ENCODE data around the gene ARHGAP42.

DNA sequence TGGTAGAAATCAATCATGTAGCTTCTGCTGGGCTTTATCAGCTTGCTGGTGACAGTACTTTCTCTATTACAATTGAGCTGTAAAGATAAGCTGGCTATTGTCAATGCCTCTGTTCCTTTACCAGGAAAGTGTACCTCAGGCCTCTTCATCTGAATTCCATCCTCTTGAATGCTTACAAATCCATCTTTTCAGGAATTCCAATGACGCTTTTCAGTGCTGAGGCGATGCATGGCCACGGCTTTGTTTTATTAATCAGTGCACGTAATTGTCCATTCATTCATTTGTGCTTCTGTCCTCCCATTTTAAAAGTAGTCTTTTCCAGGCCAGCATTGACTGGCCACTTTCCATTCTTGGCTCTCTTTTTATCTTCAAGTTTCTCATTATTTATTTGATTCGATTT, 240.5 kb downstream of the ARHGAP42 start:
- TF ChIP-seq, protein P1, sequence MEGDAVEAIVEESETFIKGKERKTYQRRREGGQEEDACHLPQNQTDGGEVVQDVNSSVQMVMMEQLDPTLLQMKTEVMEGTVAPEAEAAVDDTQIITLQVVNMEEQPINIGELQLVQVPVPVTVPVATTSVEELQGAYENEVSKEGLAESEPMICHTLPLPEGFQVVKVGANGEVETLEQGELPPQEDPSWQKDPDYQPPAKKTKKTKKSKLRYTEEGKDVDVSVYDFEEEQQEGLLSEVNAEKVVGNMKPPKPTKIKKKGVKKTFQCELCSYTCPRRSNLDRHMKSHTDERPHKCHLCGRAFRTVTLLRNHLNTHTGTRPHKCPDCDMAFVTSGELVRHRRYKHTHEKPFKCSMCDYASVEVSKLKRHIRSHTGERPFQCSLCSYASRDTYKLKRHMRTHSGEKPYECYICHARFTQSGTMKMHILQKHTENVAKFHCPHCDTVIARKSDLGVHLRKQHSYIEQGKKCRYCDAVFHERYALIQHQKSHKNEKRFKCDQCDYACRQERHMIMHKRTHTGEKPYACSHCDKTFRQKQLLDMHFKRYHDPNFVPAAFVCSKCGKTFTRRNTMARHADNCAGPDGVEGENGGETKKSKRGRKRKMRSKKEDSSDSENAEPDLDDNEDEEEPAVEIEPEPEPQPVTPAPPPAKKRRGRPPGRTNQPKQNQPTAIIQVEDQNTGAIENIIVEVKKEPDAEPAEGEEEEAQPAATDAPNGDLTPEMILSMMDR (IDR thresholded peaks at IDR 0.05), result no peak
- TF ChIP-seq POLR2AphosphoS5 (IDR thresholded peaks at IDR 0.05), result no peak
- no peak for TF ChIP-seq POLR2A (IDR thresholded peaks at IDR 0.05)
